GM21576 (cell line): ENCODE data around the gene SRRM4.

ENCODE experiments used
- ATAC-seq: cut with Tn5 transposase; IDR thresholded peaks from one replicate; pipeline ENCODE4 v1.9.1; 2021; ENCODE audit warnings: mild to moderate bottlenecking, moderate library complexity; ENCODE audit not compliant: unreplicated experiment

SRRM4 gene

DNA sequence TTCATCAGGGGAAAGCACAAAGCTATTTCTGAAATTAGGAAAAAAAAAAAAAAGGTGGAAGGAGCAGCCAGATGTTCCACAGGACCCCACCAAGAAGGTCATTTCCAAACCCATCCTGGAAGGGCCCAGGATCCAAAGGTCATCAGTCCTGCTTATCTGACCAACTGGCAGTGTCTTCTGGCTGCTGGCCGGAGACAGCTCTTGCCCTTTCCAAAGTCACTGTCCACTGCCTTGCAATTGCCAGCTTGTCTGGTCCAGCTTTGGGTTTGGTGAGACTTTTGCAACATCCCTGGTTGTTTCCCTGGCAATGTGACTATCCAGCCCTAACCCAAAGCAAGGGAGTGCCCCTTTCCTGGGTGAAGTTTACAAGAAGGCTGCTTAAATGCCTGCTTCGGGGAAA, 178.5 kb downstream of the SRRM4 start:
- no peak for ATAC-seq

DNA sequence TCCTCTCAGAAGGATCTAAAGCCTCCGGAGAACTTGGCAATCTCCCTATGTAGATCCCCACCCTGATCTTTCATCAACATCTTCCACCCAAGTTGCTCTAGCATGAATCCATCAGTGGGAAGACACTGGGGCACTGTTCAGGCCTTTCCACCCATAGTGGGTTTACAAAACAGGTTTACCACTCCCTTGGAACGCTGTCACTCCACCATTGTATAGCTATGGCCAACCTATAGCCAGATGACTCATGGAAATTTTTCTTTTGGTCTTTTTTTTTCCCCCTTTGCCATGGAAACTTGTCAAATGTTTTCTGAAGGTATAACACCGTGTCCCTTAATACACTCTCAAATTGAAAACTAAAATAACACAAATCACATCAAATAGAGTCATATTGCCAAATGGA, 186.6 kb downstream of the SRRM4 start:
- ATAC-seq, result no peak

DNA sequence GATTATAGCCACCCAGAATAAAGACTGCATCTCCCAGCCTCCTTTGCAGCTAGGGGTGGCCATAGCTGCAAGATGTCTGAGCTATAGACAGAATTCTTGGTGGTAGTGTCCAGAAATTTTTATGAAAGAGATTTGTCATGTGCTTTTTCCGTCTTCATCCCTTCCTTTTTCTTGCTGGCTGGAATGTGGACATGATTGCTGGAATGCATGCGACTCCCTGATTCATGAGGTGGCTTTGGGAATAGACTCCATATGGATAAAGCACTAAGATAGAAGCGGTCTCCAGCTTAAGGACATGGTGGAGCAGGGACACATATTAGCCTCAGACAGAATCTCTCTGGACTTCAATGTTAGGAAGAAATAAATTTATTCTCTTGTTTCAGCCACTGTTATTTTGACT, 187.4 kb downstream of the SRRM4 start:
- ATAC-seq, result no peak

DNA sequence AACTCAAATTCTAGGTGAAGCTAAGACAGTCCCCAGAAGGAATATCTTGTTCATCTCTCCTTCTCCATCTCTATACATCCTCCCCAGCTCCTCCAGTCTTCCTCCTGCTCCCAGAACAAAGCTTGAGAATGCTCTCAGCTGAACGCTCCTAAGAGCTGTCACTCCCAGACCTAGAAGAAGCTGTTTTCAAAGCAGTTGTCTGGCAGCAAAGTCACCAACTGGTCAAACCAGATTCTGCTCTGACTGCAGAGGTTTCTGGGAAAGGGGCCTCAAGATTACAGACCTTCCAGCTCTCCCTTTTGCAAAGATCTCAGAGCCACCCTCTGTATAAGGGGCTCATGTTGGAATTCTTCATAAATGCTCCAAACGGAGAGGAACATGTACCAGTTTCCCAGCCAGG, 187.8 kb downstream of the SRRM4 start:
- ATAC-seq, result no peak

DNA sequence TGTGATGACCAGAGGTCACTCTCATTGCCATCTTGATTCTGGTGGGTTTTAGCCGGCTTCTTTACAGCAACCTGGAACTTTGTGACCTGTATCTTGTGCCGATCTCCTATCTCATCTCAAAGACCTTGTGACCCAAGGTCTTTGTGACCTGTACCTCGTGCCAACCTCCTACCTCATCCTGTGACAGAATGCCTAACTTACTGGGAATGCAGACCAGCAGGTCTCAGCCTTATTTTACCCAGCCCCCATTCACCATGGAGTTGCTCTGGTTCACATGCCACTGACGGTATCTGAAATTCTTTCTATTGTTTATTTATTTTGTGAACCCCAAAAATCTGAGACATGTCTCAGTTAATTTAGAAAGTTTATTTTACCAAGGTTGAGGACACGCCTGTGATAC, 189.9 kb downstream of the SRRM4 start:
- no peak for ATAC-seq

DNA sequence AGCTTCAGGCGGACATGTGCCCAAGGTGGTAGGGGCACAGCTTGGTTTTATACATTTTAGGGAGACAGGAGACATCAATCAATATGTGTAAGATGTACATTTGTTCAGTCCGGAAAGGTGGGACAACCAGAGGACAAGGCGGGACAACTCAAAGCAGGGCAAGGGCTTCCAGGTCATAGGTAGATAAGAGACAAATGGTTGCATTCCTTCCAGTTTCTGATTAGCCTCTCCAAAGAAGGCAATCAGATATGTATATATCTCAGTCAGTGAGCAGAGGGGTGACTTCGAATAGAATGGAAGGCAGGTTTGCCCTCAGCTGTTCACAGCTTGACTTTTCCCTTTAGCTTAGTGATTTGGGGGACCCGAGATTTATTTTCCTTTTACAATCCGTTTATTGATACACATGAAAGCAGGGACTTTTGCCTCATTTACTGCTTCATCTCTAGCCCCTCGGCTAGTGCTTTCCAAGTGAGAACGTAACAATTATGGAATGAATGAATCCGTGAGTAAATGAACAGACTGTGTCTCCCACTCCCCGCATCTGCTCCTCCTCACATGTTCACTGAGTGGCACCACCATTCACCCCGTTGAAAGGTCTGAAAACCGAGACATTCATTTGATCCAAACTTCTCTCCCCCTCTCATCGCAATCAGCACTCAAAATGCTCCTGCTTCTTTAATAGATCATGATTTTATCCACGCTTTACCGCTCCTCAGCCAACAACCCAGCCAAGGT, 190.5 kb downstream of the SRRM4 start:
- ATAC-seq, result no peak

DNA sequence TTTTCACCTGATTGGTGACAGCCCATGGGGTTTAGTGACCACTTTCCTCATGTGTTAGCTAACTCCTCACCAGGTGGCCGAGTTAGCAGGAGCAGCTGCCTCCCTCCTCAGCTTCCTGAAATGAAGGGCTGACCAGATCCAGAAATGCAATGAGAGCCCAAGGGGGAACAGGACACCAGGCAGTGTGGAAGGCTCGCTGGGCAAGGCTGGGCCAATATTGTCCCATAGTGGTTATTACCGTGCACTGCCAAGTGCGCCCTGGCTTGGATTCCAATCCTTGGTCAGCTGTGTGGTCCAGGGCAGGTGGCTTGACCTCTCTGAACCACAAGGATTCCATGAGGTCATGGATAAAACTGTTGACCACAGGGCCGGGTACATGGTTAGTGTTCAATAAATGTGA, 193.7 kb downstream of the SRRM4 start:
- no peak for ATAC-seq

DNA sequence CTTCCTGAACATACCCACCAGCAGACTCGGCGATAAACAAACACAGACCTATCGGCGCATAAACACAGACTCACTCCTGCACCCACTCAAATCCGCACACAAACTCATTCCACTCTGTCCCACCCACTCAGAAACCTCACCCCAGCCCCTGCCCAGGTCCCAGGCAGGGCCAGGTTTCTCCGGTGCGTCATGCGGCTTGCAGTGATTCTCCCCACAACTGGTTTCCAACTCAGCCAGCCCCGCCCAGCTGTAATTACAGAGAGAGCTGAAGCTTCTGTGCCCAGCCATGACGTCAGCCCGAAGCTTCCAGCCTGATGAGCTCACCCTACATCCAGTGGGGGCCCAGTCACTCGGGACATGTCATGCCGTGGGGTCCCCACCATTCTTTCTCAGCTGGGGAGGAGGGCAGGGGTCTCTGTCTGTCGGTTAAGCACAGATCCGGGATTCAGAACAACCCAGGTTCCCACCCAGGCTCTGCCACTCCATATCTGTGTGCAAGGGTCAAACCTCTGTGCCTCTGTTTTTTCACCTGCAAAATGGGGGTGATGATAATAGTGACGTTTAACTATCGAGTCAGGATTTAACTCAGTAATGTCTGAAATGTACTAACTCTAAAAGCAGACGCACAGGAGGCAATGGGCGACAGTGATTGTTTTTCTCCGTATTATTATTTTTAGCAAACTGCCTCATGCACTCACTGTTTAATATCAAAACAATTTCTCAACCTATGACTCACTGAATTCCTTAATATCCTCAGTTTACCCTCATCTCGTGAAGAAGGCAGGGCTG, 195.1 kb downstream of the SRRM4 start:
- ATAC-seq, result no peak

DNA sequence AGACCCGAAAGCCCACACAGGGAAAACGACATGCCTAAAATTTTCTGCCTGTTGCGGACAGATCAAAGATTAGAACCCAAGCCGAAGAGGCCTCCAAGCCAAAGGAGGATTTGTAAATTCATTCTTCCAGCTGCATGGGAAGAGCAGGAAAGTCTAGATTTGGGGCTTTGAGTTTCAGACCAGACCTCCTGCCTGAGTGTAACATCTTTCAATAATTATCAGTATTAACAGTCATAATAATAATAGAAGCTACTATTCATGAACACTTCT, 195.7 kb downstream of the SRRM4 start:
- ATAC-seq, result no peak

DNA sequence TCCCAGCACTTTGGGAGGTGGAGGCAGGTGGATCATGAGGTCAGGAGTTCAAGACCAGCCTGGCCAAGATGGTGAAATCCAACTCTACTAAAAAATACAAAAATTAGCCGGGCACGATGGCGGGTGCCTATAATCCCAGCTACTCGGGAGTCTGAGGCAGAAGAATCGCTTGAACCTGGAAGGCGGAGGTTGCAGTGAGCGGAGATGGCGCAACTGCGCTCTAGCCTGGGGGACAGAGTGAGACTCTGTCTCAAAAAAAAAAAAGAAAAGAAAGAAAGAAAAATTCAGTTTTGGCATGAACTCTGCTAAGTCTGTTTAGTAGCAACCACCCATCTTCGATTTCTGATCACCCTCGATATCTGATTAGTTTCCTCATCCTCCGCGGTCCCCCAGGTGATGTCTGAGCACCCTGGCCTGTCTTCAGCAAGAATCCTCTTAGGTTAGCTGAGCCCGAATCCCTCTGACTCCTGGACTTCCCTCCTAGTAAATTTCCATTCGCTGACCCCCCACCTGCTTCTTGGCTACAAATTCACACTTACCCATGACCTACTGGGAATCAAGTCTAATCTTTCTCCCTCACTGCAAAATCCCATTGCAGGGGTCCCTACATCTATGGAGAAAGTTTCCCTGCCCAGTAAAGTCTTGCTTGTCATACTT, 196.5 kb downstream of the SRRM4 start:
- no peak for ATAC-seq

DNA sequence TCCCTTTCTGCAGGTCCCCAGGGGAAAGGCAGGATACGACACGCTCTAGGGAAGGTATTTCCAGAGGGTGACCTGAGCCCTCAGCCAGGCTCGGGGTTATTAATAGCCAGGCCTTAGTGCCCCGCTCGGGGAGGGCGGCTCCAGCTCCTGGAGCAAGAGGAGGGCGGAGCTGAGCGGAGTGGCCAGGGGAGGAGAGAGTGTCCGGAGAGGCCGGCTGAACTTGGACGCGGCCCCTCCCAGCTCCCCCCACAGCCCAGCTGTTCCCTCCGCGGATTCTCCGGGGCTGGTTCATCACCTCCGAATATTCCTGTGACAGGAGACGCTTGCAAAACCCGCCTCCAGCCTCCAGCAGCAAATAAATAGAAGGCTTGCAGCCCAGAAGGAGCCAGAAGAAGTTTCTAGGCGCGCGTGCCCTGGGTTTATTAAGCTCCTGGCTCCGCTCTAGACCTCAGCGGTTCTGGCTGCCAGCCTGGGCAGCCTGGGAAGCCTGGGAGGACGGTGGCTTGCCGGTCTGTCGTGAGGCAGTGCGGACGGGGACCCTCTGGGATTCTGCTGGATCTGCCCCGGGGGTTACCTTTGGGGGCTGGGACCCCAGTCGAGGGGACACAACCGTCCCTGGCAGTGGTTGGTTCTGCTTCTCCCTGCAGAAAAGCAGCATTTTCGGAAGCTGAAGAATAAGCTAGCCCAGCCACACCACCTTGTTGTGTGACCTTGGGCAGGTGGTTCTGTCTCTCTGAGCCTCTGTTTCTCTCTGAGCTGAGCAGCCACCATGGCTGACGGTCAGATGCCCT, 197.4 kb downstream of the SRRM4 start, which contains the start of gene HSPB8:
Gene HSPB8, plus strand, starts transcription at position 388 of the 791 bp plus-strand sequence. Its CDS starts 382 bp downstream, at position 770.
- no peak for ATAC-seq

DNA sequence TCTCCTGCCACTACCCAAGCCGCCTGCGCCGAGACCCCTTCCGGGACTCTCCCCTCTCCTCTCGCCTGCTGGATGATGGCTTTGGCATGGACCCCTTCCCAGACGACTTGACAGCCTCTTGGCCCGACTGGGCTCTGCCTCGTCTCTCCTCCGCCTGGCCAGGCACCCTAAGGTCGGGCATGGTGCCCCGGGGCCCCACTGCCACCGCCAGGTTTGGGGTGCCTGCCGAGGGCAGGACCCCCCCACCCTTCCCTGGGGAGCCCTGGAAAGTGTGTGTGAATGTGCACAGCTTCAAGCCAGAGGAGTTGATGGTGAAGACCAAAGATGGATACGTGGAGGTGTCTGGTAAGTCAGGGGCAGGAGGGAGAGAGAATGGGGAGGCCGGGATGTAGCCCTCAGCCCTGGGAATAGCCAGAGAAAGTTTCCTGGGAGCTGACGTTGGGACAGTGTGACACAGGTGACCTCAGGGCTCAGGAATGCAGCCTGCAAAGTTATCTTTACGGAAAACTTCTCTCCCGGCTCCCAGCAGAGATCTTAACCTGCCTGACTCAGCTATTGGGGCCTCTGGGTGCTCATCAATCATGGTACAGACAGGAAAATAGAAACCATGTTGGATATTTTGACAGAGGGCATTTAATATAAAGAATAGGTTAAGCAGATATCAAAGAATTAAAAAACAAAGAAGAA, 198.1 kb downstream of the SRRM4 start:
- no peak for ATAC-seq

DNA sequence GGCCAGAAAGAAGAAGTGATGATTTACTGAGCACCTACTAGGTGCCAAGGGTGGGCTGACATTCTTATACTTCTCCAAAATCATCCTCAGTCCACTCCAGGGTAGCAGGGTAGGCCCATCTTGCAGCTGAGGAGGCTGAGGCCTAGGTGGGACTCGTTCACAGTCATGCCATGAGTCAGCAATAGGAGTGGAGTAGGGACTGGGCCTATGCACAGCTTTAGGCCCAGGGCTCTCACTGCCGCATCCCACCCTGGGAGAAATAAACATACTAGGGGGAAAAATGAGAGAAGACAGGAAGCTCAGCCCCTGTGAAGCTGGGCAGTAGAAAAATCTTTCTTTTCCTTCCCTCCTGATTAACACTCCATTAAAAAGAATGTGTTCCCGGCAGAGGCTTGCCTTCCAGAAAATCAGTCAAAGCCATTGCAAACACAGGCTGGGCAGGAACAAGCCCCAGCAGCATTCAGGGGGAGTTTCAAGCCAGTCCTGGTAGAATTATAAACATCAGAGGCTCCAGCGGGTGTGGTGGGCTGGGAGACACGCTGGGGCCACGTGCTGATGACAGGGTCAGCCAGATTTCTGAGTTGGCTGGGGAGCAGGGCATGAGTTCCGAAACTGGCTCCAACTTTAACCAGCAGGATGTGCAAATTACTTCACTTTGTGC, 199.2 kb downstream of the SRRM4 start:
- ATAC-seq, result no peak

DNA sequence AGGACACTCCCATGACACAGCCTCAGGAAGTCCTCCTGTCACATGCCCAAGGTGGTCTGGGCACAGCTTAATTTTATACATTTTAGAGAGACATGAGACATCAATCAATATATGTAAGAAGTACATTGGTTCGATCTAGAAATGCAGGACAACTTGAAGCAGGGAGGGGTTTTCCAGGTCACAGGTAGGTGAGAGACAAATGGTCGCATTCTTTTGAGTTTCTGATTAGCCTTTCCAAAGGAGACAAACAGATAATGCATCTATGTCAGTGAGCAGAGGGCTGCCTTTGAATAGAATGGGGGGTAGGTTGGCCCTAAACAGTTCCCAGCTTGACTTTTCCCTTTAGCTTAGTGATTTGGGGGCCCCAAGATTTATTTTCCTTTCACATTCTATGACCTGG, 199.9 kb downstream of the SRRM4 start:
- ATAC-seq, result no peak

DNA sequence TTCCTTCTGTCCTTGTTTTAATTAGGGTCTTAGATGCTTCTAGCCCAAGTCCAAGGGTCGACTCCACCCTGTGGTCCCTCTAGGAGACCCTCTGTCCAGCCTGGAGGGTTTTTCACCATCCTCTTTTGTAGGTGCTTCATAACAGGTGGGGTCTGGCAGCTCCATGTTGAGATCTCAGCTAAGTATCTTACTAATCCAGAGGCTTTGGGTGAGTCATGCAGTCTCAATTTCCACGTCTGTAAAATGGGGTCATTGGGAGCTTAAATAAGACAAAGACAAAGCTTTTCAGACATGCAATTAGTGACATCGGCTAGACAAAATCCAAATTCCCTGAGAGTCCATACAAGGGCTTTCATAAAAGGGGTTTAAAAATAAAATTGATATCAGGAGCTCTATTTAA, 200.6 kb downstream of the SRRM4 start:
- ATAC-seq, result no peak

DNA sequence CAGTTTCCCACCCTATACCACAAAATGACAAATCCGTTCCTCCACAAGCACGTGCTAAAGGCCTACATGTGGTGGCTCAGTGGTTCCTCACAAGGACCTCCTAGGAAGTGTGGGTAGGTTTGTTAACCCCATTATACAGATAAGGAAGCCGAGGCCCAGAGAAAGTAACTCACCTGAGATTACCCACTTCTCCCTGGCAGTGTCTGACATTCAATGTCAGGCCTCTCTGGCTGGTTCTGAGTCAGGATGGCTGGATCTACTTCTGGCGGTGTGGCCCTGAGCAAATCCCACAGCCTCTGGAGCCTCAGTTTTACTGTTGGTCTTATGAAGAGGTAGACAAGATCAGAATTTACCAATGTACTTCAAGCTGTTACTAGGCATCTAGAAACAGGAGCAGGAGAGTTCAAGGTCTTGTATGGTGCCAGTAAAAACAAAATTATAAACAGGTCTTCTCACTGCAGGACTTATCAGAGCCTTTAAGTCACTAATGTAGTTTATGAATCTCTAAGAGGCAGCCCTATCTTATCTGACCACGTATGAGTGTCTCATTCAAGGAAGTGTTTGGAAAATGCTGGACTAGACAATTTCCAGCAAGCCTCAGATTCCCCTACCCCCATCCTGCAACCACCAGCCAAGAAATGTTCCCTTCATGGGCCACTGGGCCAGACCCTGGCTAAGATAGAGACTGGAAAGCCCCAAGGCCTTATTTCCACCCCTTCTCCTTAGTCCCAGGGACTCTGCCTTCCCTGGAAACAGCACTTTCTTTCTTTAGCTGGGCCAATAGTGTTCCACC, 201.6 kb downstream of the SRRM4 start:
- ATAC-seq, result no peak

DNA sequence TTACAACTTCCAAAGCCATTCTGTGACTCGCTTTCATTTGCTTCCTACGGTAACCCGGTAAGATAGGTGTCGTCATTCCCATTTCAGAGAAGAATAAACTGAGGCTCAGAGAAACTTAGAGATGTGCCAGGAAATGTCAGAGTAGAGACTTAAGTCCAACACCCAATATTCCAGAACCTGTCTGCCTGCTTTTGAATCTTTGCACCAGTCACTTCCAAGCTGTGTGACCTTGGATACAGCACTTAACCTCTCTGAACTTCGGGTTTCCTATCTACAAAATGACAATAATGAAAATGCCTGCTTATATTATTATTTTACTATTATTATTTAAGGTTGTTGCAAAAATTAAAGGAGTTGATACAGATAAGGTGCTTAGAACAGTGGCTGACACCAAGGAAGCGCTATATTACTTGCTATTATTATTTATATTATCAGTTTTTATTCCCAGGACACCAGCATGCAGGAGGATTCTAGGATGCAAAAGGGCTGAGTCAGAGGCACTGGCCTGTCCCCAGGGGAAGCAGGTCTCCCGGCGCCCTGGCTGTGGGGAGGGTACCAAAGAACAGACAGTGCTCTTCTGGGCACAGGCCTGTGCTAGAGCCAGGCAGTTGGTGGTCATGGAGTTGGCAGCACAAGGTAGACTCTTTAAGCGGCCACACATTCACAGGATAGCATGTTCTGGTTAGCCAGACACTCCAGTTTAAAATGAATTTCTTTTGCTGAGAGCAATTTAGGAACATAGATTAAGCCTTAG, 202.8 kb downstream of the SRRM4 start:
- no peak for ATAC-seq

DNA sequence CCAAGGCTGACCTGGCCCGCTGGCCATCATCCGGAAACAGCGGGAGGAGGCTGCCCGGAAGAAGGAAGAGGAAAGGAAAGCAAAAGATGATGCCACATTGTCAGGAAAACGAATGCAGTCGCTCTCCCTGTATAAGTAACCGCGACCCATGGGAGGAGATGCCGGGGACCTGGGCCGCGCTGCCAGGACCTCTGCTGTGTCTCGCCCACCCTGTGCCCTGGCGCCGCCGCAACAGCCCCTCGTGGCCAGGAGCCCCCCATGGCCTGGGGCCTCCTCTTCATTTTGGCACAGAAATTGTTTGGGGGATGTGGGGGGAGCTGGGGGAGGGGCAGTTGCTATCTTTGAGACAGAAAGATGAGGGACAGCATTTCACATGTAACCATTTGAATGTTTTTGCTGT, 213.9 kb downstream of the SRRM4 start:
- no peak for ATAC-seq

DNA sequence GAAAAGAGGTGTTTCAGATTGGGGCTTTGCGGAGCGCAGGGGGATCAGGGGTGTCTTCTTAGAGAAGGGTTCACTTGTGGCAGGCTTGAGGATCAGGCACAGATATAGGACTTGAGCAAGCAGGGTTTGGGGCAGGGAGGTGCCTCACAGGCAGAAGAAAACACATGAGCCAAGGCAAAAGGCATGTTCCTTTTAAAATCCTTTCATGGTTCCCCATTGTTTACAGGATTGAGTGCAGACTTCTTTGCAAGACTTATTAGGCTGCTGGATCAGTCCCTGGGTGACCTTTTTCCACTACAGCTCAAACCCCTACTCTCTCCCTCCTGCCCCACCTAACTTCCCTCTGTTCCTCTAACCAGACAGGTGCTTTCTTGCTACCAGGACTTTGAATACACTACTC, 217.1 kb downstream of the SRRM4 start:
- ATAC-seq, result no peak
